Stomach smooth muscle (tissue), 2 donors: ENCODE measurements around the gene OR2T27.
"Not testable (repeated sequence)": the region's sequence is repeated elsewhere in the genome, so short reads cannot be mapped to it uniquely, and the experiment has no call there.

ENCODE experiments used
- H3K27ac ChIP-seq: one replicate; pipeline ENCODE4 v1.7.0; 2013; ENCODE audit warnings: mild to moderate bottlenecking, low read length, inconsistent platforms
- H3K27me3 ChIP-seq, 2 donors: one replicate each; pipeline ENCODE4 v1.7.0; 2013; ENCODE audit warnings: low read length in 2 of 2; ENCODE audit not compliant: insufficient read depth in 2 of 2, control insufficient read depth in 1 of 2
- H3K36me3 ChIP-seq, 2 donors: one replicate each; pipeline ENCODE4 v1.7.0; 2013; ENCODE audit warnings: low read length in 2 of 2; ENCODE audit not compliant: control insufficient read depth in 2 of 2, insufficient read depth in 2 of 2
- H3K4me1 ChIP-seq: one replicate; pipeline ENCODE4 v1.7.0; 2013; ENCODE audit warnings: low read length; ENCODE audit not compliant: control insufficient read depth, insufficient read depth
- H3K4me3 ChIP-seq, 2 donors: one replicate each; pipeline ENCODE4 v1.7.0; 2013; ENCODE audit warnings: low read length in 2 of 2
- H3K9ac ChIP-seq, 2 donors: one replicate each; pipeline ENCODE4 v1.7.0; 2013; ENCODE audit warnings: low read length in 2 of 2, mild to moderate bottlenecking in 1 of 2
- H3K9me3 ChIP-seq, 2 donors: one replicate each; pipeline ENCODE4 v1.7.0; 2013; ENCODE audit warnings: low read length in 2 of 2; ENCODE audit not compliant: control insufficient read depth in 2 of 2
- donor health status: healthy.
- donor health status: Pancreatic carcinoma.

Gene OR2T27

DNA sequence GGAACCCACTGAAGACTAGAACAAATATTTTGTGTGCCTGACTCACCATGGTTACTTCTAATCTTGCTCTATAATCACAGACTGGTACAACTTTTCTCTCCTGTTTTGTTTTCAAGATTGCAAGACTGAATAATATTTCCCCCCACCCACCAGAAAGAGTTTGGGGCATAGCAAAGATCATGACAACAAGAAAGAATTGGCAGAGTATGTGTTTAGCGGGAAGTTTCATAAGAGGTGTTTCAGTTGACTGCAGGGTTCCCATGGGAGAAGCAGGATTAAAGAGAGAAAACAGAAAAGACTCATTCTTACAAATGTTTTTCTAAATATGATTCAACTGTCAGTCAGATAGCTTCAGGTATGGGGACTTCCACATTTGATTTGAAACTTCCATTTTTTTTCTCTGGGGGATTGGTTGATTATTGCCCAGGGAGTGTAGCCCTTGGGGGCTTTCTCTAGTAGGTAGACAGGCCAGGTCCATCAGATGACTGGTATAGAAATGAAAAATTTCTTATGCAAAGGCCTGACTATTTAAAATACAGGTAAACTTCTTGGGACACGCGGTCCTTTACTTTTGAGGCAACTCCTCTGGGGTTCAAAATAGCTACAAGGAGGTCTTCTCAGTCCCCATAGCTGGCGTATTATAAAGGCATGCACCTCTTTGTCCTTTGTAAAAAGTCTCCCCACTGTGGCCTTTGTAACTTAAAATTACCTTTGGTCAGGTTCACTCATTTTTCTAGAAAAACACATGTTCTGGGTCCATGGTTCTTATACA is 33.4 kb upstream of the OR2T27 start:
- Histone ChIP-seq H3K9ac (no peak overlapping the region), H3K27me3 (peaks cover 0 to 3% of the 10 kb centered on the region in 2 donors), H3K27ac (no peak overlapping the region), H3K36me3 (no peaks in the 10 kb centered on the region), H3K4me1 (no peaks in the 10 kb centered on the region), H3K9me3 (no peaks in the 10 kb centered on the region), H3K4me3 (no peak overlapping the region)

DNA sequence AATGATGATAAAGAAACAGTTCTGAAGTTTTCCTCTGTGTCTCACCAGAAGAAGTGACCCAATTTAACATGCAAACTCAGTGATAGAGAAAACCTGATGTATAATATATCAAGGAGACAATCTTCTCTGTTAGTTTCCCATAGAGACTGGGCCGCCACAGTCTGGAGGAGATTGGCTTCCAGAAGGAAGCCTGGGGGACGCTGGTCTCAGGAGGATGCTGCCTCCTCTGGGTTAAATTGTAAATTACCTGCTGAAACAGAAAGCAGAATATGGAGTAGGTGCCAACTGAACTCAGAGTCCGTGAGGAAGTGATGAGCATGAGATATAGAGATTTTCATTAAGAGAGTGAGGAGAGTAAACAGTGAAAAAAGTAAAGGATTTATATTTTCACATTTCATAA is 31.5 kb upstream of the OR2T27 start:
- Histone ChIP-seq H3K27ac (no peak overlapping the region), H3K9ac (no peak overlapping the region), H3K4me1 (no peaks in the 10 kb centered on the region), H3K4me3 (no peak overlapping the region), H3K9me3 (no peaks in the 10 kb centered on the region), H3K36me3 (no peaks in the 10 kb centered on the region), H3K27me3 (peaks cover 0 to 3% of the 10 kb centered on the region in 2 donors)

DNA sequence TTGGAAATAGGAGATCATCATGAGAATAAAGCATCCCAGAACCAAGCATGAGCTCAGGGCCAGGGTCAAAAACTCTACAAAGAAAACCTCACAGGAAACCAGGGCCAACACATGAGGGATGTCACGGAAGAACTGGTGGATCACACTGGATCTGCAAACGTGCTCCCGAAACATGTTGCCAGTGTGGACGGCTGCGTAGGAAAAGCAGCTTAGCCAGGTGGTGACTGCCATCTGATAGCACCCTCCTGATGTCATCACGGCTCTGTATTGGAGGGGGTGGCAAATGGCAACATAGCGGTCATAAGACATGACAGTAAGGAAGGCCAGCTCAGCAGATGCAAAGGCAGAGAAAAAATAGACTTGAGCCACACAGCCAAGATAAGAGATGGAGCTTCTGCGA is 26.3 kb upstream of the OR2T27 start:
- H3K27me3 ChIP-seq, result peaks cover 0 to 3% of the 10 kb centered on the region in 2 donors
- no peak overlapping the region for H3K27ac ChIP-seq
- no peaks in the 10 kb centered on the region for H3K4me1 ChIP-seq
- no peaks in the 10 kb centered on the region for H3K9me3 ChIP-seq
- no peak overlapping the region for H3K9ac ChIP-seq
- no peaks in the 10 kb centered on the region for H3K36me3 ChIP-seq
- no peak overlapping the region for H3K4me3 ChIP-seq

DNA sequence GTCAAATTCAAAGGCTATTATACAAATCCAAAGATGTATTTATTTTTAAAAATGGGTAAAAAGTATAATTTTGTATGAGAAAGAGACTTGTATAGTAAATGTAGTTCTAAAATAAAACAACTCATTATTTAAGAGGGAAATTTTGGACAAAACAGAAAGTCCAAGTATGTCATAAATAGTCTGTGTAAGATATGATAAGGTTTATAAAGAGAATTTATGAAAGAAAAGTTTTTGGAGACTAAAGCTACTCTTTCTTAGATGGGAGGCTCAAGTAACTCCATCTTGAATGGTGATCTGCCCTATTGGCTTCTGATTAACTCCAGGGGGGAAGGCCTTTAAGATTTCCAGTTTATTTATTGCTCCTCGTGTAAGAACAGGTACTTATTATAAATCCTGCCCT is 14.7 kb upstream of the OR2T27 start:
- Histone ChIP-seq H3K36me3 (no peaks in the 10 kb centered on the region), H3K4me1 (no peaks in the 10 kb centered on the region), H3K4me3 (no peak overlapping the region), H3K9ac (no peak overlapping the region), H3K9me3 (no peaks in the 10 kb centered on the region), H3K27me3 (no peaks in the 10 kb centered on the region), H3K27ac (no peak overlapping the region)

DNA sequence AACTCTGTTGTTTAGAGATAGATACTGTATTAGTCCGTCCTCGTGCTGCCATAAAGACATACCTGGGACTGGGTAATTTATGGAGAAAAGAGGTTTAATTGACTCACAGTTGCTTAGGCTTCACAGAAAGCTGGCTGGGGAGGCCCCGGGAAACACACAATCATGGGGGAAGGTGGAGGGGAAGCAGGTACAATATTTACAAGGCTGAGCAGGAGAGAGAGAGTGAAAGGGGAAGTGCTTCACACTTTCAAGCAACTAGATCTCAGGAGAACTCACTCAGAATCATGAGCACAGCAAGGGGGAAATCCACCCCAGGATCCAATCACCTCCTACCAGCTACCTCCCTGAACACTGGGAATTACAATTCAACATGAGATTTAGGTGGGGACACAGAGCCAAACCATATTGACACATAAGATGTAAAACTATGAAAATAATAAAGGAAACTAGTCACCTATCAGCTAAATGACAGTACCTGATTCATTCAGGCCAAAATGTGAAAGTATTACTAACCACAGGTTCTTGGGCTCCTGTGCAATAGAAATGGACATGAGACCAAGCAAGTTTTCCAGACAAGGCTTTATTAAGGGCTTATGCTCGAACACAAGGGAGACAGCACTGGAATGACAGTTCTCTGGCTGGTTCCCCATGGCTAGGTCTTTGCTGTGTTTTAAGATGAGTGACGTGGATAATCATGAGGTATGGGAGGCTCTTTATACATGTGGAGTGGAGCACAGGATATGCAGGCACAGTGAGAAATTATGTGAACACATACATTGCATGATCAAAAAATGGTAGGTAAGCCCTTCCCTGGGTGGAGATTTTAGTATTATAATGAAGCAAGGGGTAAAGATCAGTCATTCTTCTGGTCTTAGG is 8.4 kb upstream of the OR2T27 start:
- H3K4me3 ChIP-seq, H3K27me3 ChIP-seq, H3K4me1 ChIP-seq, H3K9me3 ChIP-seq, H3K36me3 ChIP-seq, H3K27ac ChIP-seq, H3K9ac ChIP-seq: not testable (repeated sequence)

DNA sequence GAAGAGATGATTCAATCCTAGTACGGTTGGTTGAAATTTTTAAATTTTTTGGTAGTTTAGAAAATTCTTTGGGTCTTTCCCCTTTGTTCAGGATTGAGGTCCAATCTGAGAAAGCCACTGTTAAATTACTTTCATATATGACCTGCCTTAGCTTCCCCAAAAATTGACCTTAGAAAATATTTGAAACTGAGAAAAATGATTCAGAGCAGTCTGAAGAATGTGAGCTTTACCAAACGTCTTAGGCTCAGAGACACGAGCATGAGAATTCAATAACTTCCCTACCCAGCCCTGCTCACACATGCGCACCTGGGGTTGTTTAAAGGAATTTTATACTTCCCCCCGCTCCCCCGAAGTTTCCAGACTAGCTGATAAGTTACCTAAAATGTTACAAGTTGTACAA is 1.5 kb upstream of the OR2T27 start:
- not testable (repeated sequence) for H3K27me3 ChIP-seq, H3K27ac ChIP-seq, H3K9ac ChIP-seq, H3K4me1 ChIP-seq, H3K36me3 ChIP-seq, H3K9me3 ChIP-seq, H3K4me3 ChIP-seq

DNA sequence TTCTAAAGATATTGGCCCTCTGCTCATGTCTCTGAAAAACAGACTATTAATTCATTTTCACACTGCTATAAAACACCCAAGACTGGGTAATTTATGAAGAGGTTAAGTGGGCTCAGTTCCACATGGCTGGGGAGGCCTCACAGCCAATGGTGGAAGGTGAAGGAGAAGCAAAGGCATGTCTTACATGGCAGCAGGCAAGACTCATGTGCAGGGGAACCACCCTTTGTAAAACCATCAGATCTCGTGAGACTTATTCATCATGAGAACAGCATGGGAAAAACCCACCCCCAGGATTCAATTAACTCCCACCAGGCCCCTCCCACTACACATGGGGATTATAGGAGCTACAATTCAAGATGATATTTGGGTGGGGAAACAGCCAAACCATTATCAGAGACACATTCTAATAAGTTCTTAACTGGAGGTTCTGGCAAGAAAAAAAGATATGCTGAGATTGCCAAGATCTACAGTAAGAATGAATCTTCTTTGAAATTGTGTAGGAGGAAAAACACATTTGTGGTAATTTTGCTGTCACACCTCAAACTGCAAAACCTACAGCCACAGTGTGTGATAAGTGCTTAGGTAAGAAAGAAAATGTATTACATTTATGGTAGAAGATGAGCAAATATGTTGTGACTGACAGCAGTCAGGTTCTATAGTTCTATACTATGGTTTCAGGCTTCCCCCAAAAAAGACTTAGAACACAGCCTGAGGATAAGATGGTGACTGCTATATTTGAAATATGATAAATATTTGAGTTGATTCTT is 6.4 kb downstream of the OR2T27 start:
- not testable (repeated sequence) for H3K4me3 ChIP-seq, H3K9ac ChIP-seq, H3K27me3 ChIP-seq, H3K36me3 ChIP-seq, H3K4me1 ChIP-seq, H3K27ac ChIP-seq, H3K9me3 ChIP-seq

DNA sequence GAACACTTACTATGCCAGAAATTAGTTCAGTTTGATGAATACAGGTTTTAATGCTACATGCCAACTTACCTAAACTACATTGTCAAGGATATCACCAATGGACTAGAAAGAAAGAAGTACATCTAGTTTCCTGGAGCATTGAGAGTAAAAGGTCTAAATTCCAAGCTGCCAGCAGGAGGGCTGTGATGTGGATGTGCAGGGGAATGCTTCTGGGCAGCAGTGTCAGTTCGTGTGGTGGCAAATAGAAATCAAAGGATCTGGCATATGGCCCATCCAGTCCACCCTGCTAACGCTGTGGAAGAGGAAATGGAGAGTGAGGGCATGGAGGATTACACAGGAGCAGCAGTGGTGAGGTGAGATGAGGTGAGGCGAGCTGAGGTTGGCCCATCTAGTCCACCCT is 10.2 kb downstream of the OR2T27 start, which contains the start of gene OR2T35:
OR2T35 (minus strand) TSS at position 101 of the 400 bp plus-strand sequence. CDS start 6,020 bp downstream, outside the sequence.
- H3K9me3 ChIP-seq, H3K27ac ChIP-seq, H3K4me3 ChIP-seq, H3K36me3 ChIP-seq, H3K27me3 ChIP-seq, H3K4me1 ChIP-seq, H3K9ac ChIP-seq: not testable (repeated sequence)

DNA sequence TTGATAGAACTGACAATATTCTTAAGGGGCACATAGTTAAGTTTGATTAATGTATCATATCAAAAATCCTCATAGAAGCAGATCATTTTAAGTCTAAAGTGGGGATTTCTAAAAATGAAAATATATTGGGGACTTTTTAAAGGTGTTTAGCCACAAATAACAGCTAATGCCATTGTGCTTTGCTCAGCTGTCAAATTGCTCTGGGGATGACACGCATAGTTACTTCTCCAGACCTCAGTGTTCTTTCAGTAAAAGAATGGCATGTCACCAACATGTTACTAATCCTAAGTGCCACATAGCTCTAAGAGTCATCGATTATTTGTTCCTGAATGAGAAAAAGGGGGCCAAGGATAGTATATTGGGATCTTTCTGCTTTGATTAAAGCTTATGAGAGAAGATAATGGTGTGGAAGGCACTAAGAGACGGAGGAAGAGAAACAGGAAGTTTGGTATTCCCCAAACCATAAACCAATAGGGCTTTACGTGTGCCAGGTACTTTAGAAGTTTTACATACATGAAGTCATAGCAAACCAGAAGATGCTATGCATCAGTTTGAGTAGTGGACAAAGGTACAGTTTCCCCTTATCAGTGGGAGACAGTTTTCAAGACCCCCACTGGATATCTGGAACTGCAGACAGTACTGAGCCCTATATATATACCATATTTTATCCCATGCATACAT is 12.2 kb downstream of the OR2T27 start:
- not testable (repeated sequence) for H3K36me3 ChIP-seq, H3K4me3 ChIP-seq, H3K9ac ChIP-seq, H3K4me1 ChIP-seq, H3K9me3 ChIP-seq, H3K27me3 ChIP-seq, H3K27ac ChIP-seq

DNA sequence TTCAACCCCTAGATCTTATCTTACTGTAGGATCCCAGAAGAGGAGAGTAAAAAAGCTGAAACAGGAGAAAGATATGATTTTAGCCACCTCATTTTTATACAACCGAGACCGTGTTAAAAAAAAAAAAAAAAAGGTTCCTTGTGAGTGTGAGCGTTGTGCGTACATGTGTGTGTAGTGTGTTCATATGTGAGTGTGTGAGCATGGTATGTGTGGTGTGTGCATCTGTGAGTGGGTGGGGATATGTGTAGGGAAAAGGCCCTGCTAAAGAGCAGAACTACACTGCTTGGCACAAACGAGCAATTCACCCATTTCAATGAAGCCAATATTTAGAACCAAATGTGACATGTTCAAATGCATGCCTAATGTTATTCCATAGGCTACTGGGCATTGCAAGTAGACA is 13.7 kb downstream of the OR2T27 start:
- not testable (repeated sequence) for H3K36me3 ChIP-seq, H3K27me3 ChIP-seq, H3K9ac ChIP-seq, H3K27ac ChIP-seq, H3K4me3 ChIP-seq, H3K9me3 ChIP-seq, H3K4me1 ChIP-seq
